GM18498 (cell line): Measurements from ENCODE around the gene NME7.

ENCODE experiments used
- ATAC-seq: cut with Tn5 transposase; IDR thresholded peaks from one replicate; pipeline ENCODE4 v1.9.1; 2021; ENCODE audit warnings: mild to moderate bottlenecking, moderate library complexity; ENCODE audit not compliant: unreplicated experiment

Gene NME7

GRCh38 chr1:169090308-169090899, 277.2 kb downstream of the NME7 start:
- no peak for ATAC-seq

- no peak for ATAC-seq
Measured at GRCh38 chr1:169089776-169090175, 277.8 kb downstream of the NME7 start.

- no peak for ATAC-seq
Measured at GRCh38 chr1:169087876-169088275, 279.7 kb downstream of the NME7 start.

- ATAC-seq: no peak
Measured at GRCh38 chr1:169086603-169087455, 280.8 kb downstream of the NME7 start.

- ATAC-seq: no peak
Measured at GRCh38 chr1:169085911-169086310, 281.7 kb downstream of the NME7 start.
